Measurements from ENCODE around the gene TRIM22. TPM values are rescaled to one million over a fixed set of nuclear protein-coding genes. Genes with fewer than 3 reads are reported as not detected.
"Not testable (repeated sequence)": the region's sequence is repeated elsewhere in the genome, so short reads cannot be mapped to it uniquely, and the experiment has no call there.

Gene TRIM22
- total RNA-seq, 1 experiment from 2014 or later, result not detected

GRCh38 chr11:5674391-5674790 is 15.2 kb upstream of the TRIM22 start:
- ChIA-PET POLR2A (ENCODE audit: unreplicated experiment) (no interaction called here), CTCF (no interaction called here)
- BruUV-seq (replicated peaks), result no TSS peak
- Histone ChIP-seq H3K27me3 (ENCODE audit: low read length) (no peaks in the 10 kb centered on the region), H3K4me1 (ENCODE audit: insufficient read depth, low read length) (no peaks in the 10 kb centered on the region), H3K36me3 (ENCODE audit: low read depth, low read length) (peaks cover 16% of the 10 kb centered on the region), H3K9me2 (replicated peaks; ENCODE audit: low read length) (no peaks in the 10 kb centered on the region), H3K9me3 (ENCODE audit: low read length) (no peaks in the 10 kb centered on the region), H3K79me2 (ENCODE audit: low read length) (no peaks in the 10 kb centered on the region), H3F3A (ENCODE audit: low read length, unreplicated experiment) (no peaks in the 10 kb centered on the region), H3K4me2 (ENCODE audit: low read length) (no peak overlapping the region), H4K20me1 (ENCODE audit: low read length) (0 out of 2 replicates have a peak, but pooled peaks cover 3% of the 10 kb centered on the region), H3K4me3 (ENCODE audit: low read length) (no peak overlapping the region), H3K9ac (ENCODE audit: low read length) (no peak overlapping the region), H3K27ac (ENCODE audit: low read length) (no peak overlapping the region), H2AFZ (ENCODE audit: low read length) (no peak overlapping the region)
- intact Hi-C loops (cut with micrococcal nuclease), result no loop called here
- no peak for ATAC-seq
- TF ChIP-seq EZH2 (IDR thresholded peaks at IDR 0.05; ENCODE audit: low read length, unreplicated experiment), result no peak
- TF ChIP-seq CTCF (conservative IDR thresholded peaks at IDR 0.05; ENCODE audit: low read depth, low read length), result no peak
- no peak for TF ChIP-seq EZH2phosphoT487 (IDR thresholded peaks at IDR 0.05; ENCODE audit: borderline replicate concordance, low read length)
- no peak for DNase-seq

GRCh38 chr11:5679811-5680210 is 9.8 kb upstream of the TRIM22 start:
- no peak overlapping the region for H2AFZ ChIP-seq (ENCODE audit: low read length)
- ChIA-PET POLR2A (ENCODE audit: unreplicated experiment) (interaction anchor here (0.6 kb wide), 1 partner anchor 58 kb away, joined by 3 read pairs; no protein-coding TSS in a partner anchor), CTCF (no interaction called here)
- H3F3A ChIP-seq (ENCODE audit: low read length, unreplicated experiment), result no peaks in the 10 kb centered on the region
- TF ChIP-seq CTCF (conservative IDR thresholded peaks at IDR 0.05; ENCODE audit: low read depth, low read length) (no peak), EZH2phosphoT487 (IDR thresholded peaks at IDR 0.05; ENCODE audit: borderline replicate concordance, low read length) (no peak), EZH2 (IDR thresholded peaks at IDR 0.05; ENCODE audit: low read length, unreplicated experiment) (no peak)
- peaks cover 6% of the 10 kb centered on the region for H3K4me1 ChIP-seq (ENCODE audit: insufficient read depth, low read length)
- peaks cover 12% of the 10 kb centered on the region for H3K79me2 ChIP-seq (ENCODE audit: low read length)
- no peak overlapping the region for H3K9ac ChIP-seq (ENCODE audit: low read length)
- BruUV-seq (replicated peaks), result no TSS peak
- no peak overlapping the region for H3K4me2 ChIP-seq (ENCODE audit: low read length)
- no peaks in the 10 kb centered on the region for H3K9me3 ChIP-seq (ENCODE audit: low read length)
- no peak overlapping the region for H3K27ac ChIP-seq (ENCODE audit: low read length)
- intact Hi-C loops (cut with micrococcal nuclease), result no loop called here
- no peak overlapping the region for H3K4me3 ChIP-seq (ENCODE audit: low read length)
- H3K36me3 ChIP-seq (ENCODE audit: low read depth, low read length), result peaks cover 14% of the 10 kb centered on the region
- no peaks in the 10 kb centered on the region for H4K20me1 ChIP-seq (ENCODE audit: low read length)
- no peaks in the 10 kb centered on the region for H3K9me2 ChIP-seq (replicated peaks; ENCODE audit: low read length)
- no peaks in the 10 kb centered on the region for H3K27me3 ChIP-seq (ENCODE audit: low read length)
- no peak for ATAC-seq
- DNase-seq, result no peak

GRCh38 chr11:5682890-5683441 is 6.6 kb upstream of the TRIM22 start:
- H3K27me3 ChIP-seq (ENCODE audit: low read length); BruUV-seq (replicated peaks); intact Hi-C loops (cut with micrococcal nuclease); H3K36me3 ChIP-seq (ENCODE audit: low read depth, low read length); H2AFZ ChIP-seq (ENCODE audit: low read length); H3K4me1 ChIP-seq (ENCODE audit: insufficient read depth, low read length); H3K9me3 ChIP-seq (ENCODE audit: low read length); H3F3A ChIP-seq (ENCODE audit: low read length, unreplicated experiment); H3K27ac ChIP-seq (ENCODE audit: low read length); H3K4me3 ChIP-seq (ENCODE audit: low read length); ATAC-seq; H3K4me2 ChIP-seq (ENCODE audit: low read length); H4K20me1 ChIP-seq (ENCODE audit: low read length); CTCF ChIA-PET; H3K9ac ChIP-seq (ENCODE audit: low read length); DNase-seq; H3K9me2 ChIP-seq (replicated peaks; ENCODE audit: low read length): not testable (repeated sequence)
- POLR2A ChIA-PET (ENCODE audit: unreplicated experiment), result interaction anchor here (0.7 kb wide), 1 partner anchor 61 kb away, joined by 3 read pairs; no protein-coding TSS in a partner anchor
- peaks cover 12% of the 10 kb centered on the region for H3K79me2 ChIP-seq (ENCODE audit: low read length)

GRCh38 chr11:5683620-5684019 is 6.0 kb upstream of the TRIM22 start:
- BruUV-seq (replicated peaks); H3F3A ChIP-seq (ENCODE audit: low read length, unreplicated experiment): not testable (repeated sequence)
- POLR2A ChIA-PET (ENCODE audit: unreplicated experiment), result interaction anchor here (0.7 kb wide), 1 partner anchor 62 kb away, joined by 3 read pairs; no protein-coding TSS in a partner anchor

More at GRCh38 chr11:5683620-5684019, 6.0 kb upstream of the TRIM22 start:
- DNase-seq; H3K27ac ChIP-seq (ENCODE audit: low read length); H2AFZ ChIP-seq (ENCODE audit: low read length); H3K9ac ChIP-seq (ENCODE audit: low read length); H3K4me1 ChIP-seq (ENCODE audit: insufficient read depth, low read length); H3K9me2 ChIP-seq (replicated peaks; ENCODE audit: low read length); ATAC-seq; H3K9me3 ChIP-seq (ENCODE audit: low read length); H4K20me1 ChIP-seq (ENCODE audit: low read length); CTCF ChIA-PET; H3K27me3 ChIP-seq (ENCODE audit: low read length); H3K36me3 ChIP-seq (ENCODE audit: low read depth, low read length): not testable (repeated sequence)
- Histone ChIP-seq H3K4me2 (ENCODE audit: low read length) (peak overlapping the region; percentile 93), H3K79me2 (ENCODE audit: low read length) (peaks cover 12% of the 10 kb centered on the region), H3K4me3 (ENCODE audit: low read length) (peak overlapping the region; percentile 75; the same call in 1 of the 2 replicates)
- intact Hi-C loops (cut with micrococcal nuclease), result loop anchor here (1.0 to 2.0 kb wide), 3 partner anchors 62 to 125 kb away; partner anchors contain the start of gene OR52N2

All from PC-3 (cell line).